ENCODE data around the gene TM2D1. TPM values are rescaled to one million over a fixed set of nuclear protein-coding genes. Genes with fewer than 3 reads are reported as not detected.

The TM2D1 gene
- total and polyA plus RNA-seq, 10 of the 15 experiments (the other 5 are each of a cell fraction or from before 2014, with no cell fraction given), result 21.0 to 46.6 (median 36.7) TPM

DNA sequence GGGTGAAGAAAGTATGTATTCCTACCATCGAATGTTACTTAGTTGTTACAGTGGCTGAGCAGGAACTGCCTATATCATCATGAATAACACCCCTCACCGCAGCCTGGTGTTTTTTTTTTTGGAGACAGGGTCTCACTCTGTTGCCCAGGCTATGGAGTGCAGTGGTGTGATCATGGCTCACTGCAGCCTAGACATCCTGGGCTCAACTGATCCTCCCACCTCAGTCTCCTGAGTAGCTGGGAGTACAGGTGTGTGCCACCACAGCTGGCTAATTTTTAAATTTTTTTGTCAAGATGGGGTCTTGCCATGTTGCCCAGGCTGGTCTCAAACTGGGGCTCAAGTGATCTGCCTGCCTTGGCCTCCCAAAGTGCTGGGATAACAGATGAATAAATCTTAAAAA lies 24.6 kb upstream of the TM2D1 start (continued):
- TF ChIP-seq ZBTB11 (CRISPR knock-in tag; IDR thresholded peaks at IDR 0.05), result no peak

DNA sequence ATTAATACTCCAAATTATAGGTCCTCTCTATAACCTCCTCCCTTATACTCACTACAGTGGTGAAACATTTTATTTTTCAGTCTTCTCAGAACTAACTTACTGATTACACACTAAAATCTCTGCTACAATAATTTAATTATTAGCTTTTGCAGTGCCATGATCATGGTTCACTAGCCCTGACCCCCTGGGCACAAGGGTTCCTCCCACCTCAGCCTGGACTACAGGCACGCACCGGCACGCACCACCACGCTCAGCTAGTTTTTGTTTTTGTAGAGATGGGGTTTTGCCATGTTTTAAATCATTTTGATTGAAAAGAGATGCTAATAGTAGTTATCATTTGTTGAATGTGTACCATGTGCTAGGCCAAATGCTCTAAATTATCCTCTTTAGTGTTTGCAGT lies 23.6 kb upstream of the TM2D1 start:
- H3K4me2 ChIP-seq (ENCODE audit: control insufficient read depth, insufficient read depth), result no peak overlapping the region
- ATAC-seq, result no peak
- H3K9me3 ChIP-seq (replicated peaks; ENCODE audit: control insufficient read depth, insufficient read depth, low read length), result no peaks in the 10 kb centered on the region
- RAD21 ChIA-PET (ENCODE audit: unreplicated experiment), result no interaction called here
- no peak overlapping the region for H3K4me3 ChIP-seq
- H3K27me3 ChIP-seq (replicated peaks in 1 of 2; ENCODE audit: control insufficient read depth in 2 of 2, insufficient read depth in 2 of 2, low read length in 1 of 2), result no peaks in the 10 kb centered on the region
- no peaks in the 10 kb centered on the region for H3K36me3 ChIP-seq (ENCODE audit: control insufficient read depth in 2 of 2, insufficient read depth in 2 of 2, low read length in 1 of 2)
- no peaks in the 10 kb centered on the region for H4K20me1 ChIP-seq (ENCODE audit: control insufficient read depth, insufficient read depth)
- no peak overlapping the region for H3K27ac ChIP-seq (ENCODE audit: control insufficient read depth, insufficient read depth)
- H2AFZ ChIP-seq (ENCODE audit: control insufficient read depth, low read depth, low read length), result no peak overlapping the region
- WGBS (ENCODE audit: insufficient coverage, insufficient replicate concordance, low lambda C conversion rate, missing lambda C conversion rate), result 100% methylated on average over 4 of the region's 4 CpGs
- SMC1A ChIA-PET (ENCODE audit: uncharacterized antibody, unreplicated experiment), result no interaction called here
- DNase-seq (ENCODE audit: low read depth, low spot score), result no peak
- intact Hi-C loops (cut with micrococcal nuclease; ENCODE audit: unreplicated experiment), result no loop called here
- BruUV-seq (replicated peaks), result no TSS peak
- in situ Hi-C loops (cut with MboI), result no loop called here
- no peaks in the 10 kb centered on the region for H3K79me2 ChIP-seq (ENCODE audit: control insufficient read depth, insufficient read depth, low read length)
- CTCF ChIA-PET, result no interaction called here
- H3K9ac ChIP-seq (ENCODE audit: control insufficient read depth, insufficient read depth, low read length), result no peak overlapping the region
- FAIRE-seq, result no peak
- POLR2A ChIA-PET, result no interaction called here
- no peaks in the 10 kb centered on the region for H3K4me1 ChIP-seq (ENCODE audit: control insufficient read depth, insufficient read depth, low read length)
- no peak for TF ChIP-seq CBFB (IDR thresholded peaks at IDR 0.05; ENCODE audit: low read depth)
- TF ChIP-seq HDAC2 (IDR thresholded peaks at IDR 0.05), result no peak
- no peak for TF ChIP-seq TAF1 (IDR thresholded peaks at IDR 0.05; ENCODE audit: borderline replicate concordance, low read depth, low read length)
- TF ChIP-seq SKIL (IDR thresholded peaks at IDR 0.05; ENCODE audit: low read depth, poor library complexity, severe bottlenecking), result no peak
- TF ChIP-seq SREBF1 (IDR thresholded peaks at IDR 0.05; ENCODE audit: low read length), result no peak
- no peak for TF ChIP-seq HDGF (IDR thresholded peaks at IDR 0.05)
- TF ChIP-seq, protein P1, sequence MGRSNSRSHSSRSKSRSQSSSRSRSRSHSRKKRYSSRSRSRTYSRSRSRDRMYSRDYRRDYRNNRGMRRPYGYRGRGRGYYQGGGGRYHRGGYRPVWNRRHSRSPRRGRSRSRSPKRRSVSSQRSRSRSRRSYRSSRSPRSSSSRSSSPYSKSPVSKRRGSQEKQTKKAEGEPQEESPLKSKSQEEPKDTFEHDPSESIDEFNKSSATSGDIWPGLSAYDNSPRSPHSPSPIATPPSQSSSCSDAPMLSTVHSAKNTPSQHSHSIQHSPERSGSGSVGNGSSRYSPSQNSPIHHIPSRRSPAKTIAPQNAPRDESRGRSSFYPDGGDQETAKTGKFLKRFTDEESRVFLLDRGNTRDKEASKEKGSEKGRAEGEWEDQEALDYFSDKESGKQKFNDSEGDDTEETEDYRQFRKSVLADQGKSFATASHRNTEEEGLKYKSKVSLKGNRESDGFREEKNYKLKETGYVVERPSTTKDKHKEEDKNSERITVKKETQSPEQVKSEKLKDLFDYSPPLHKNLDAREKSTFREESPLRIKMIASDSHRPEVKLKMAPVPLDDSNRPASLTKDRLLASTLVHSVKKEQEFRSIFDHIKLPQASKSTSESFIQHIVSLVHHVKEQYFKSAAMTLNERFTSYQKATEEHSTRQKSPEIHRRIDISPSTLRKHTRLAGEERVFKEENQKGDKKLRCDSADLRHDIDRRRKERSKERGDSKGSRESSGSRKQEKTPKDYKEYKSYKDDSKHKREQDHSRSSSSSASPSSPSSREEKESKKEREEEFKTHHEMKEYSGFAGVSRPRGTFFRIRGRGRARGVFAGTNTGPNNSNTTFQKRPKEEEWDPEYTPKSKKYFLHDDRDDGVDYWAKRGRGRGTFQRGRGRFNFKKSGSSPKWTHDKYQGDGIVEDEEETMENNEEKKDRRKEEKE (IDR thresholded peaks at IDR 0.05), result no peak
- TF ChIP-seq MEF2B (IDR thresholded peaks at IDR 0.05; ENCODE audit: partially characterized antibody, poor library complexity, severe bottlenecking), result no peak
- TF ChIP-seq GATAD2B (conservative IDR thresholded peaks at IDR 0.05; ENCODE audit: low read depth), result no peak
- no peak for TF ChIP-seq CBX3 (IDR thresholded peaks at IDR 0.05; ENCODE audit: borderline replicate concordance, low read depth)
- no peak for TF ChIP-seq HDAC6 (IDR thresholded peaks at IDR 0.05; ENCODE audit: unreplicated experiment)
- TF ChIP-seq RAD21 (IDR thresholded peaks at IDR 0.05; ENCODE audit: insufficient read depth, low read depth, low read length), result no peak
- no peak for TF ChIP-seq POLR2A (IDR thresholded peaks at IDR 0.05; ENCODE audit: low read depth, low read length)

Measured in GM12878 (cell line).